Pancreas (tissue), 10 donors: ENCODE measurements around the gene NEK7. TPM values are rescaled to one million over a fixed set of nuclear protein-coding genes. Genes with fewer than 3 reads are reported as not detected.

ENCODE experiments used
- ATAC-seq, 4 donors: fragments of 200-7000 bp; cut with Tn5 transposase; one replicate each; pipeline versions ENCODE4 v1.8.0 to v1.9.1; 2020; ENCODE audit warnings: mild to moderate bottlenecking in 4 of 4, moderate library complexity in 4 of 4
- DNase-seq, 6 donors: peaks; one replicate each; pipeline ENCODE4 v3.0.0-alpha.2; 2020
- FAIRE-seq: peaks from 2 replicates; lab custom pipeline; 2012; peaks lifted over from hg19 to GRCh38; lab: Jason Lieb, UNC
- H3K27ac ChIP-seq, 4 donors: fragments of 200-600 bp; sonication (generic); 1 replicate in 3 of 4; 2 replicates in 1 of 4; pipeline versions ENCODE4 v1.5.0 to v1.8.0; 2020
- H3K27me3 ChIP-seq, 4 donors: fragments of 200-600 bp; one replicate each; pipeline ENCODE4 v1.8.0; 2021
- H3K36me3 ChIP-seq, 3 donors: fragments of 200-600 bp; sonication (generic) in 1 of 3; one replicate each; pipeline versions ENCODE4 v1.5.0 to v1.8.0; 2020 to 2021
- H3K4me1 ChIP-seq, 3 donors: fragments of 200-600 bp; one replicate each; pipeline ENCODE4 v1.8.0; 2021
- H3K4me3 ChIP-seq, 4 donors: fragments of 200-600 bp; sonication (generic) in 2 of 4; one replicate each; pipeline versions ENCODE4 v1.5.0 to v1.8.0; 2020 to 2021
- H3K9me3 ChIP-seq, 4 donors: fragments of 200-600 bp; one replicate each; pipeline ENCODE4 v1.8.0; 2021
- CTCF ChIP-seq, 4 donors: fragments of 200-600 bp; sonication (generic) in 3 of 4; IDR thresholded peaks; one replicate each; pipeline versions ENCODE4 v1.5.0 to v1.8.0; 2021; ENCODE audit warnings: antibody characterized with exemption in 4 of 4
- WGBS, 2 donors: extraction: QIAGEN DNeasy Blood & Tissue Kit; methylation state at CpG; one replicate each; pipeline ENCODE4 v1.1.7; 2013; 5-methylcytosine and 5-hydroxymethylcytosine counted together
- intact Hi-C, 3 donors: fragments of 100-400 bp; cut with DNase I; formaldehyde crosslinking; loops; one replicate each; pipeline versions ENCODE4 v1.11.1 to v1.14.2; 2022
- polyA plus RNA-seq, 2 donors: library from polyadenylated mRNA; stranded (reverse); fragments of 200-250 nt; gene quantifications; one replicate each; pipeline ENCODE4 v1.2.3, GENCODE V29; 2013
- total RNA-seq, 6 donors: library from RNA; stranded (reverse); fragmentation: NEBNext Ultra II Directional in 4 of 6; extraction: Animal tissue kit (Norgen Biotek cat#: 25700) in 4 of 6; gene quantifications; one replicate each; pipeline versions ENCODE4 v1.2.1 to v1.2.4, GENCODE V29; 2021 to 2023
- donor health status: healthy with polysubstance abuse.
- donor health status: DM: no; HTN: no; CAD: no; lungs with moderate emphysema.
- donor health status: DM: no; HTN: no; CAD: no.
- donor health status: control.
- donor health status: control.
- donor health status: Bipolar disorder and iron deficiency.
- donor health status: DM: yes; HTN: yes; CAD: no.
- donor health status: DM: no; HTN: no; CAD: no.
- donor health status: DM: no; HTN: no; CAD: no.
- donor health status: DM: yes; HTN: yes; CAD: no.

Gene NEK7
- total and polyA plus RNA-seq, 8 donors: 8.0 to 36.3 (median 20.9) TPM

GRCh38 chr1:198151688-198152087 lies 5.1 kb upstream of the NEK7 start:
- no peak for TF ChIP-seq CTCF (IDR thresholded peaks at IDR 0.05)
- no peaks in the 10 kb centered on the region for H3K4me1 ChIP-seq
- no peak for ATAC-seq
- H3K4me3 ChIP-seq: no peak overlapping the region
- intact Hi-C loops: no loop called here
- DNase-seq: no peak
- no peaks in the 10 kb centered on the region for H3K27me3 ChIP-seq
- H3K9me3 ChIP-seq: no peaks in the 10 kb centered on the region
- H3K27ac ChIP-seq: no peak overlapping the region
- no peak for FAIRE-seq
- WGBS, 2 donors: 45 to 46% methylated on average over 2 of the region's 2 CpGs
- no peaks in the 10 kb centered on the region for H3K36me3 ChIP-seq

GRCh38 chr1:198153103-198153502 lies 3.7 kb upstream of the NEK7 start:
- Histone ChIP-seq H3K4me1 (no peaks in the 10 kb centered on the region), H3K4me3 (no peak overlapping the region), H3K27me3 (no peaks in the 10 kb centered on the region), H3K9me3 (no peaks in the 10 kb centered on the region), H3K36me3 (no peaks in the 10 kb centered on the region), H3K27ac (no peak overlapping the region)
- intact Hi-C loops: no loop called here
- TF ChIP-seq CTCF (IDR thresholded peaks at IDR 0.05): no peak
- DNase-seq: peak in 1 of 6 donors; percentile 26
- ATAC-seq: no peak
- FAIRE-seq: no peak

- FAIRE-seq: no peak
- Histone ChIP-seq H3K36me3 (no peaks in the 10 kb centered on the region), H3K4me1 (no peaks in the 10 kb centered on the region), H3K9me3 (no peaks in the 10 kb centered on the region), H3K27me3 (no peaks in the 10 kb centered on the region), H3K27ac (no peak overlapping the region), H3K4me3 (no peak overlapping the region)
- 33 to 53% methylated on average over 1 of the region's 1 CpG for WGBS, 2 donors
- TF ChIP-seq CTCF (IDR thresholded peaks at IDR 0.05): no peak
- intact Hi-C loops: no loop called here
- DNase-seq: no peak
- ATAC-seq: no peak
Measured at GRCh38 chr1:198153804-198154203, 3.0 kb upstream of the NEK7 start.

GRCh38 chr1:198155253-198155652 lies 1.5 kb upstream of the NEK7 start:
- 70 to 78% methylated on average over 5 of the region's 5 CpGs for WGBS, 2 donors
- Histone ChIP-seq H3K27ac (no peak overlapping the region), H3K9me3 (no peaks in the 10 kb centered on the region), H3K4me1 (peaks cover 0 to 10% (median 6%) of the 10 kb centered on the region in 3 donors), H3K27me3 (no peaks in the 10 kb centered on the region), H3K36me3 (no peaks in the 10 kb centered on the region), H3K4me3 (no peak overlapping the region)
- intact Hi-C loops: no loop called here
- ATAC-seq (no peak), FAIRE-seq (no peak), DNase-seq (no peak)
- TF ChIP-seq CTCF (IDR thresholded peaks at IDR 0.05): no peak

GRCh38 chr1:198156111-198156744 lies 570 bp upstream of the NEK7 start:
- Histone ChIP-seq H3K27me3 (no peaks in the 10 kb centered on the region), H3K4me3 (peak overlapping the region; percentile 80 to 97 (median 90)), H3K9me3 (no peaks in the 10 kb centered on the region), H3K36me3 (no peaks in the 10 kb centered on the region), H3K27ac (peak overlapping the region; percentile 93 to 100 (median 97)), H3K4me1 (peaks cover 3 to 13% (median 12%) of the 10 kb centered on the region in 3 donors)
- intact Hi-C loops: no loop called here
- peak; percentile 56 to 83 (median 73) for TF ChIP-seq CTCF (IDR thresholded peaks at IDR 0.05)
- DNase-seq (peak in 5 of 6 donors; percentile 52 to 70 (median 56)), FAIRE-seq (no peak), ATAC-seq (peak; percentile 57 to 69 (median 60))
- WGBS, 2 donors: 0 to 1% methylated on average over 13 of the region's 13 CpGs
